ENCODE data around the gene LTA.

DNA sequence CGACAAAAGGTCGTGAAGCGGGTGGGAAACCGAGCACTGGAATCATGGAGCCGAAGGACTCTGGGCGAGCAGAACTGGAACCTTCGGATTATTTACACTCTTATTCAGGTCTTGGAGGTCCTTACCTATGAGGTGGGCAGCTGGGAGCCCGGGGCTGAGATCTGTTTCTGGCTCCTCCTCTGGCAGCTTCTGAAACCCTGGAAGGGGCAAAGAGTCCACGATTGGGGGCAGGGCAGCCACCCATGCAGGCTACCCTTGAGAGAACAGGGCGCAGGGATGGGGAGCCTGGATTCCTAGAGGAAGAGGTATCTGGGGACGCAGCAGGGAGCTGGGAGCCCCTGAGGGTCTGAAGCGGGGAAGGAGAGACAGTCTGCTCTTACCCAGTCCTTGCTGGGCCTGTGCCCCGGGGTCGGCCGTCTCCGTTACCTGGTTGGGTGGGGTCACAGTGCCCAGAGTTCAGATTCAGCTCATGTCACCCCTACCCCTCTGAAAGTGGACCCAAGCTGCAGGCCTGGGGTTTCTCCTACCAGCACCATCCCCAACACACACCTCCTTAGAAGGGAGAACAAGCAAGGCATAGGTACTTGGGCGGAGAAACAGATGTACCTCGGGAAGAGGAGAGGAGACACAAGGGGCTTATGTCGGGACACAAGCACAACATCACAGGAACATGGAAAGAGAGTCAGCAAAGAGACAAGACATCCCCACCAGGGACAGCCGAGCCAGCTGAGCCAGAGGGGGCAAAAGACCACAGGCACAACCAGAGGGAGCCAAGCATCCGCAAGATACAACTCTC, 9.5 kb downstream of the LTA start:
- TF ChIP-seq EP300 (IDR thresholded peaks at IDR 0.05) (no peak), POLR2A (IDR thresholded peaks at IDR 0.05) (no peak), CTCF (IDR thresholded peaks at IDR 0.05) (no peak)

Measured in ovary (tissue), 3 donors.